Measurements from ENCODE around the gene TBCCD1. TPM values are rescaled to one million over a fixed set of nuclear protein-coding genes. Genes with fewer than 3 reads are reported as not detected.

The TBCCD1 gene
- total and polyA plus RNA-seq, 2 experiments from 2014 or later = 13.1 to 14.9 TPM

- peaks cover 33% of the 10 kb centered on the region for H3K4me1 ChIP-seq (ENCODE audit: insufficient read depth)
- TF ChIP-seq EZH2 (IDR thresholded peaks at IDR 0.05; ENCODE audit: borderline replicate concordance) (no peak), EZH2phosphoT487 (IDR thresholded peaks at IDR 0.05; ENCODE audit: low read depth, severe bottlenecking, unreplicated experiment) (no peak)
- TF ChIP-seq, protein P1, sequence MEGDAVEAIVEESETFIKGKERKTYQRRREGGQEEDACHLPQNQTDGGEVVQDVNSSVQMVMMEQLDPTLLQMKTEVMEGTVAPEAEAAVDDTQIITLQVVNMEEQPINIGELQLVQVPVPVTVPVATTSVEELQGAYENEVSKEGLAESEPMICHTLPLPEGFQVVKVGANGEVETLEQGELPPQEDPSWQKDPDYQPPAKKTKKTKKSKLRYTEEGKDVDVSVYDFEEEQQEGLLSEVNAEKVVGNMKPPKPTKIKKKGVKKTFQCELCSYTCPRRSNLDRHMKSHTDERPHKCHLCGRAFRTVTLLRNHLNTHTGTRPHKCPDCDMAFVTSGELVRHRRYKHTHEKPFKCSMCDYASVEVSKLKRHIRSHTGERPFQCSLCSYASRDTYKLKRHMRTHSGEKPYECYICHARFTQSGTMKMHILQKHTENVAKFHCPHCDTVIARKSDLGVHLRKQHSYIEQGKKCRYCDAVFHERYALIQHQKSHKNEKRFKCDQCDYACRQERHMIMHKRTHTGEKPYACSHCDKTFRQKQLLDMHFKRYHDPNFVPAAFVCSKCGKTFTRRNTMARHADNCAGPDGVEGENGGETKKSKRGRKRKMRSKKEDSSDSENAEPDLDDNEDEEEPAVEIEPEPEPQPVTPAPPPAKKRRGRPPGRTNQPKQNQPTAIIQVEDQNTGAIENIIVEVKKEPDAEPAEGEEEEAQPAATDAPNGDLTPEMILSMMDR (IDR thresholded peaks at IDR 0.05; ENCODE audit: poor library complexity) = no peak
- H3K79me2 ChIP-seq = no peaks in the 10 kb centered on the region
- no peaks in the 10 kb centered on the region for H3K27me3 ChIP-seq
- no peak overlapping the region for H3K27ac ChIP-seq
- 64% methylated on average over 17 of the region's 17 CpGs for WGBS (ENCODE audit: low lambda C conversion rate, missing lambda C conversion rate)
- H4K20me1 ChIP-seq (ENCODE audit: insufficient read depth, poor library complexity, severe bottlenecking) = no peaks in the 10 kb centered on the region
- H3K4me3 ChIP-seq = no peak overlapping the region
- DNase-seq (ENCODE audit: low spot score) = no peak
- no peaks in the 10 kb centered on the region for H3K9me3 ChIP-seq (ENCODE audit: low read depth)
- no peaks in the 10 kb centered on the region for H3K9me2 ChIP-seq (replicated peaks; ENCODE audit: insufficient read depth)
- no peaks in the 10 kb centered on the region for H3K36me3 ChIP-seq (replicated peaks; ENCODE audit: insufficient read depth, low read depth)
- H3K4me2 ChIP-seq = no peak overlapping the region
- no peak overlapping the region for H2AFZ ChIP-seq
Observed at GRCh38 chr3:186596568-186597287, 29.6 kb upstream of the TBCCD1 start.

- no peak for DNase-seq (ENCODE audit: low spot score)
- Histone ChIP-seq H3K4me1 (ENCODE audit: insufficient read depth) (peaks cover 33% of the 10 kb centered on the region), H3K27me3 (no peaks in the 10 kb centered on the region), H3K4me3 (no peak overlapping the region), H3K36me3 (replicated peaks; ENCODE audit: insufficient read depth, low read depth) (no peaks in the 10 kb centered on the region), H3K9me3 (ENCODE audit: low read depth) (no peaks in the 10 kb centered on the region), H4K20me1 (ENCODE audit: insufficient read depth, poor library complexity, severe bottlenecking) (no peaks in the 10 kb centered on the region), H3K79me2 (no peaks in the 10 kb centered on the region), H3K9me2 (replicated peaks; ENCODE audit: insufficient read depth) (no peaks in the 10 kb centered on the region), H3K27ac (peak overlapping the region; percentile 81), H2AFZ (no peak overlapping the region), H3K4me2 (no peak overlapping the region)
- TF ChIP-seq, protein P1 (IDR thresholded peaks at IDR 0.05; ENCODE audit: poor library complexity) = no peak
- TF ChIP-seq EZH2 (IDR thresholded peaks at IDR 0.05; ENCODE audit: borderline replicate concordance) = no peak
- no peak for TF ChIP-seq EZH2phosphoT487 (IDR thresholded peaks at IDR 0.05; ENCODE audit: low read depth, severe bottlenecking, unreplicated experiment)
- 78% methylated on average over 6 of the region's 6 CpGs for WGBS (ENCODE audit: low lambda C conversion rate, missing lambda C conversion rate)
Observed at GRCh38 chr3:186594591-186595113, 27.5 kb upstream of the TBCCD1 start.

GRCh38 chr3:186593862-186594261 lies 26.7 kb upstream of the TBCCD1 start:
- Histone ChIP-seq H3K27me3 (no peaks in the 10 kb centered on the region), H3K4me1 (ENCODE audit: insufficient read depth) (peaks cover 28% of the 10 kb centered on the region), H3K4me3 (no peak overlapping the region), H3K79me2 (no peaks in the 10 kb centered on the region), H3K9me3 (ENCODE audit: low read depth) (no peaks in the 10 kb centered on the region), H3K4me2 (peak overlapping the region; percentile 17), H4K20me1 (ENCODE audit: insufficient read depth, poor library complexity, severe bottlenecking) (no peaks in the 10 kb centered on the region), H3K27ac (peak overlapping the region; percentile 81), H2AFZ (no peak overlapping the region), H3K36me3 (replicated peaks; ENCODE audit: insufficient read depth, low read depth) (no peaks in the 10 kb centered on the region), H3K9me2 (replicated peaks; ENCODE audit: insufficient read depth) (no peaks in the 10 kb centered on the region)
- no peak for DNase-seq (ENCODE audit: low spot score)
- TF ChIP-seq, protein P1 (IDR thresholded peaks at IDR 0.05; ENCODE audit: poor library complexity) = no peak
- TF ChIP-seq EZH2 (IDR thresholded peaks at IDR 0.05; ENCODE audit: borderline replicate concordance) (no peak), EZH2phosphoT487 (IDR thresholded peaks at IDR 0.05; ENCODE audit: low read depth, severe bottlenecking, unreplicated experiment) (no peak)
- WGBS (ENCODE audit: low lambda C conversion rate, missing lambda C conversion rate) = 66% methylated on average over 3 of the region's 3 CpGs
